ENCODE data around the gene PLEKHA8. TPM values are rescaled to one million over a fixed set of nuclear protein-coding genes. Genes with fewer than 3 reads are reported as not detected.

Gene PLEKHA8
- total and polyA plus RNA-seq, 2 of the 8 experiments (the other 6 are each of a cell fraction or from before 2014, with no cell fraction given), result 10.7 to 44.0 TPM

DNA sequence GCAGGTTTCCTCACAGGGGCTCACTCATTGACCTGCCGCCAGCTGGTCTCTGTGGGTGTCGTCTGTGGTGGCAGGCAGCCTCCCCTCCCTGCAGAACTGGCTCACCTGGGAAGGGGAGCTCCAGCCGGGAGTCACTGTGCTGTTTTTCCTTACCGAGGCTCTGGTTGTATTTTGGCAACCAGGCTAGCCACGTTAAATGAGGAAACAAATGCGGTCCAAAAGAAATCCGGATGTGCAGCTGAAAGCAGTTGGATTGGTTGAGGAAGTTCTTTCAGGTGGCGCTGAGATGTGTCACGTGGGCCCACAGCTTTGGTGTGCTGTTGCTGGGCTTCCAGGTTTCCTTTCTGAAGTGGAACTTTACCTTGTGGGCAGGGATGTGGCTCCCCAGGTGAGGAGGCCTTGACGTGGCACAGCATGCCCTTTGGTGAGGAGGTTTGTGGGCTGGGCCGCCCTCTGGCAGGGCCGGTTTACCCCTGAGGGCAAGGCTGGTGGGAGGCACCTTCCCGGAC lies 120.8 kb downstream of the PLEKHA8 start (continued):
- TF ChIP-seq, protein P1, sequence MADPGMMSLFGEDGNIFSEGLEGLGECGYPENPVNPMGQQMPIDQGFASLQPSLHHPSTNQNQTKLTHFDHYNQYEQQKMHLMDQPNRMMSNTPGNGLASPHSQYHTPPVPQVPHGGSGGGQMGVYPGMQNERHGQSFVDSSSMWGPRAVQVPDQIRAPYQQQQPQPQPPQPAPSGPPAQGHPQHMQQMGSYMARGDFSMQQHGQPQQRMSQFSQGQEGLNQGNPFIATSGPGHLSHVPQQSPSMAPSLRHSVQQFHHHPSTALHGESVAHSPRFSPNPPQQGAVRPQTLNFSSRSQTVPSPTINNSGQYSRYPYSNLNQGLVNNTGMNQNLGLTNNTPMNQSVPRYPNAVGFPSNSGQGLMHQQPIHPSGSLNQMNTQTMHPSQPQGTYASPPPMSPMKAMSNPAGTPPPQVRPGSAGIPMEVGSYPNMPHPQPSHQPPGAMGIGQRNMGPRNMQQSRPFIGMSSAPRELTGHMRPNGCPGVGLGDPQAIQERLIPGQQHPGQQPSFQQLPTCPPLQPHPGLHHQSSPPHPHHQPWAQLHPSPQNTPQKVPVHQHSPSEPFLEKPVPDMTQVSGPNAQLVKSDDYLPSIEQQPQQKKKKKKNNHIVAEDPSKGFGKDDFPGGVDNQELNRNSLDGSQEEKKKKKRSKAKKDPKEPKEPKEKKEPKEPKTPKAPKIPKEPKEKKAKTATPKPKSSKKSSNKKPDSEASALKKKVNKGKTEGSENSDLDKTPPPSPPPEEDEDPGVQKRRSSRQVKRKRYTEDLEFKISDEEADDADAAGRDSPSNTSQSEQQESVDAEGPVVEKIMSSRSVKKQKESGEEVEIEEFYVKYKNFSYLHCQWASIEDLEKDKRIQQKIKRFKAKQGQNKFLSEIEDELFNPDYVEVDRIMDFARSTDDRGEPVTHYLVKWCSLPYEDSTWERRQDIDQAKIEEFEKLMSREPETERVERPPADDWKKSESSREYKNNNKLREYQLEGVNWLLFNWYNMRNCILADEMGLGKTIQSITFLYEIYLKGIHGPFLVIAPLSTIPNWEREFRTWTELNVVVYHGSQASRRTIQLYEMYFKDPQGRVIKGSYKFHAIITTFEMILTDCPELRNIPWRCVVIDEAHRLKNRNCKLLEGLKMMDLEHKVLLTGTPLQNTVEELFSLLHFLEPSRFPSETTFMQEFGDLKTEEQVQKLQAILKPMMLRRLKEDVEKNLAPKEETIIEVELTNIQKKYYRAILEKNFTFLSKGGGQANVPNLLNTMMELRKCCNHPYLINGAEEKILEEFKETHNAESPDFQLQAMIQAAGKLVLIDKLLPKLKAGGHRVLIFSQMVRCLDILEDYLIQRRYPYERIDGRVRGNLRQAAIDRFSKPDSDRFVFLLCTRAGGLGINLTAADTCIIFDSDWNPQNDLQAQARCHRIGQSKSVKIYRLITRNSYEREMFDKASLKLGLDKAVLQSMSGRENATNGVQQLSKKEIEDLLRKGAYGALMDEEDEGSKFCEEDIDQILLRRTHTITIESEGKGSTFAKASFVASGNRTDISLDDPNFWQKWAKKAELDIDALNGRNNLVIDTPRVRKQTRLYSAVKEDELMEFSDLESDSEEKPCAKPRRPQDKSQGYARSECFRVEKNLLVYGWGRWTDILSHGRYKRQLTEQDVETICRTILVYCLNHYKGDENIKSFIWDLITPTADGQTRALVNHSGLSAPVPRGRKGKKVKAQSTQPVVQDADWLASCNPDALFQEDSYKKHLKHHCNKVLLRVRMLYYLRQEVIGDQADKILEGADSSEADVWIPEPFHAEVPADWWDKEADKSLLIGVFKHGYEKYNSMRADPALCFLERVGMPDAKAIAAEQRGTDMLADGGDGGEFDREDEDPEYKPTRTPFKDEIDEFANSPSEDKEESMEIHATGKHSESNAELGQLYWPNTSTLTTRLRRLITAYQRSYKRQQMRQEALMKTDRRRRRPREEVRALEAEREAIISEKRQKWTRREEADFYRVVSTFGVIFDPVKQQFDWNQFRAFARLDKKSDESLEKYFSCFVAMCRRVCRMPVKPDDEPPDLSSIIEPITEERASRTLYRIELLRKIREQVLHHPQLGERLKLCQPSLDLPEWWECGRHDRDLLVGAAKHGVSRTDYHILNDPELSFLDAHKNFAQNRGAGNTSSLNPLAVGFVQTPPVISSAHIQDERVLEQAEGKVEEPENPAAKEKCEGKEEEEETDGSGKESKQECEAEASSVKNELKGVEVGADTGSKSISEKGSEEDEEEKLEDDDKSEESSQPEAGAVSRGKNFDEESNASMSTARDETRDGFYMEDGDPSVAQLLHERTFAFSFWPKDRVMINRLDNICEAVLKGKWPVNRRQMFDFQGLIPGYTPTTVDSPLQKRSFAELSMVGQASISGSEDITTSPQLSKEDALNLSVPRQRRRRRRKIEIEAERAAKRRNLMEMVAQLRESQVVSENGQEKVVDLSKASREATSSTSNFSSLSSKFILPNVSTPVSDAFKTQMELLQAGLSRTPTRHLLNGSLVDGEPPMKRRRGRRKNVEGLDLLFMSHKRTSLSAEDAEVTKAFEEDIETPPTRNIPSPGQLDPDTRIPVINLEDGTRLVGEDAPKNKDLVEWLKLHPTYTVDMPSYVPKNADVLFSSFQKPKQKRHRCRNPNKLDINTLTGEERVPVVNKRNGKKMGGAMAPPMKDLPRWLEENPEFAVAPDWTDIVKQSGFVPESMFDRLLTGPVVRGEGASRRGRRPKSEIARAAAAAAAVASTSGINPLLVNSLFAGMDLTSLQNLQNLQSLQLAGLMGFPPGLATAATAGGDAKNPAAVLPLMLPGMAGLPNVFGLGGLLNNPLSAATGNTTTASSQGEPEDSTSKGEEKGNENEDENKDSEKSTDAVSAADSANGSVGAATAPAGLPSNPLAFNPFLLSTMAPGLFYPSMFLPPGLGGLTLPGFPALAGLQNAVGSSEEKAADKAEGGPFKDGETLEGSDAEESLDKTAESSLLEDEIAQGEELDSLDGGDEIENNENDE (IDR thresholded peaks at IDR 0.05; ENCODE audit: insufficient replicate concordance, low read length), result no peak
- TF ChIP-seq CREB1 (IDR thresholded peaks at IDR 0.05) (no peak), KDM5A (IDR thresholded peaks at IDR 0.05; ENCODE audit: low read length) (no peak), BCL11A (IDR thresholded peaks at IDR 0.05; ENCODE audit: low read depth in 2 of 2, low read length in 2 of 2) (no peak), ASH2L (IDR thresholded peaks at IDR 0.05; ENCODE audit: low read length) (no peak), KDM4A (IDR thresholded peaks at IDR 0.05; ENCODE audit: low read depth, low read length, severe bottlenecking) (no peak), CEBPB (IDR thresholded peaks at IDR 0.05; ENCODE audit: low read depth, low read length) (no peak), BRCA1 (IDR thresholded peaks at IDR 0.05; ENCODE audit: low read depth, low read length) (no peak)
- TF ChIP-seq, protein P2, sequence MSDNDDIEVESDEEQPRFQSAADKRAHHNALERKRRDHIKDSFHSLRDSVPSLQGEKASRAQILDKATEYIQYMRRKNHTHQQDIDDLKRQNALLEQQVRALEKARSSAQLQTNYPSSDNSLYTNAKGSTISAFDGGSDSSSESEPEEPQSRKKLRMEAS (IDR thresholded peaks at IDR 0.05), result no peak
- TF ChIP-seq, protein P3, sequence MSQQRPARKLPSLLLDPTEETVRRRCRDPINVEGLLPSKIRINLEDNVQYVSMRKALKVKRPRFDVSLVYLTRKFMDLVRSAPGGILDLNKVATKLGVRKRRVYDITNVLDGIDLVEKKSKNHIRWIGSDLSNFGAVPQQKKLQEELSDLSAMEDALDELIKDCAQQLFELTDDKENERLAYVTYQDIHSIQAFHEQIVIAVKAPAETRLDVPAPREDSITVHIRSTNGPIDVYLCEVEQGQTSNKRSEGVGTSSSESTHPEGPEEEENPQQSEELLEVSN (IDR thresholded peaks at IDR 0.05), result no peak
